Measurements from ENCODE around the gene PCDHGA5. TPM values are rescaled to one million over a fixed set of nuclear protein-coding genes. Genes with fewer than 3 reads are reported as not detected.

Gene PCDHGA5
- total RNA-seq, 4 donors from 2014 or later, result 2.7 to 5.8 (median 3.3) TPM

DNA sequence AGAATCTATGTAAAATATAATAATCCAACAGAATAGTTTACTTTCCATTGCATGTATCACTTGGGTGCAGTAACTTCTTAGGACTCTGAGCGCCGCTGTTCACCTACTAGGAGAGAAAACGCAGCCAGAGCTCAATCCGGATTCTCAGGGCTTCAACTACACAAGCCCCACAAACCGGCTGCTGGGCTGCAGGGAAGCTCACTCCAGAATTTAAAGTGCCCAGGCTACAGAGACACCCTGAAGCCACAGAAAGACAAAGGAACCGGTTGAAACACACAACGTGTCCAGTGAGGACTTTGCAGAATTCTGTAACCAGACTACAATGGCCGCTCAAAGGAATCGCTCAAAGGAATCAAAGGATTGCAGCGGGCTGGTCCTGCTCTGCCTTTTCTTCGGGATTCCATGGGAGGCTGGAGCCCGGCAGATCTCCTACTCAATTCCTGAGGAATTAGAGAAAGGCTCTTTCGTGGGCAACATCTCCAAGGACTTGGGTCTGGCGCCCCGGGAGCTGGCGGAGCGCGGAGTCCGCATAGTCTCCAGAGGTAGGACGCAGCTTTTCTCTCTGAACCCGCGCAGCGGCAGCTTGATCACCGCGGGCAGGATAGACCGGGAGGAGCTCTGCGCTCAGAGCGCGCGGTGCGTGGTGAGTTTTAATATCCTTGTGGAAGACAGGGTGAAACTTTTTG, 49.0 kb downstream of the PCDHGA5 start, which contains the start of gene PCDHGA10:
TSS of gene PCDHGA10 (plus strand) at position 134 of the 686 bp plus-strand sequence. CDS start at position 323, 189 bp downstream.
- TF ChIP-seq, protein P1, sequence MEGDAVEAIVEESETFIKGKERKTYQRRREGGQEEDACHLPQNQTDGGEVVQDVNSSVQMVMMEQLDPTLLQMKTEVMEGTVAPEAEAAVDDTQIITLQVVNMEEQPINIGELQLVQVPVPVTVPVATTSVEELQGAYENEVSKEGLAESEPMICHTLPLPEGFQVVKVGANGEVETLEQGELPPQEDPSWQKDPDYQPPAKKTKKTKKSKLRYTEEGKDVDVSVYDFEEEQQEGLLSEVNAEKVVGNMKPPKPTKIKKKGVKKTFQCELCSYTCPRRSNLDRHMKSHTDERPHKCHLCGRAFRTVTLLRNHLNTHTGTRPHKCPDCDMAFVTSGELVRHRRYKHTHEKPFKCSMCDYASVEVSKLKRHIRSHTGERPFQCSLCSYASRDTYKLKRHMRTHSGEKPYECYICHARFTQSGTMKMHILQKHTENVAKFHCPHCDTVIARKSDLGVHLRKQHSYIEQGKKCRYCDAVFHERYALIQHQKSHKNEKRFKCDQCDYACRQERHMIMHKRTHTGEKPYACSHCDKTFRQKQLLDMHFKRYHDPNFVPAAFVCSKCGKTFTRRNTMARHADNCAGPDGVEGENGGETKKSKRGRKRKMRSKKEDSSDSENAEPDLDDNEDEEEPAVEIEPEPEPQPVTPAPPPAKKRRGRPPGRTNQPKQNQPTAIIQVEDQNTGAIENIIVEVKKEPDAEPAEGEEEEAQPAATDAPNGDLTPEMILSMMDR (IDR thresholded peaks at IDR 0.05; ENCODE audit: low read depth), result no peak

DNA sequence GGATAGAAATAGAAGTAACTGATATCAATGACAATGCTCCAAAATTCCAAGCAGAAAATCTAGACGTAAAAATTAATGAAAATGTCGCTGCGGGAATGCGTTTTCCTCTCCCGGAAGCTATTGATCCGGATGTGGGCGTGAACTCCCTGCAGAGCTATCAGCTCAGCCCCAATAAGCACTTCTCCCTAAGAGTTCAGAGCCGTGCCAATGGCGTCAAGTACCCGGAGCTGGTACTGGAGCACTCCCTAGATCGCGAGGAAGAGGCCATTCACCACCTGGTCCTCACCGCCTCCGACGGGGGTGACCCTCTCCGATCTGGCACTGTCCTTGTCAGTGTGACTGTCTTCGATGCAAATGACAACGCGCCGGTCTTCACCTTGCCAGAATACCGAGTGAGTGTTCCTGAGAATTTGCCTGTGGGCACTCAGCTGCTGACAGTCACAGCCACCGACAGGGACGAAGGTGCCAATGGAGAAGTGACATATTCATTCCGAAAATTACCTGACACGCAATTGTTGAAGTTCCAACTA, 49.6 kb downstream of the PCDHGA5 start:
- TF ChIP-seq, protein P1 (IDR thresholded peaks at IDR 0.05; ENCODE audit: low read depth), result no peak

Other genes starting within 250 kb of the PCDHGA5 start
- 1 to 10 TPM; 2.0 to 7.0 (median 4.1) TPM for gene PCDHB4, start 242.3 kb upstream of the PCDHGA5 start, total RNA-seq
- 1 to 10 TPM in 2 of 4 donors, under 1 TPM in 2; 0.33 to 3.4 (median 1.6) TPM for gene PCDHB5, start 229.0 kb upstream of the PCDHGA5 start, total RNA-seq
- gene PCDHB6, start 214.1 kb upstream of the PCDHGA5 start, total RNA-seq, result 1 to 10 TPM in 1 of 4 donors, under 1 TPM in 2, not detected in 1; 0.85 to 1.3 (median 0.94) TPM
- gene PCDHB7, start 191.5 kb upstream of the PCDHGA5 start, total RNA-seq, result 1 to 10 TPM in 3 of 4 donors, under 1 TPM in 1; 0.49 to 1.5 (median 1.3) TPM
- gene PCDHB8, start 186.4 kb upstream of the PCDHGA5 start, total RNA-seq, result 1 to 10 TPM in 1 of 4 donors, under 1 TPM in 3; 0.38 to 1.1 (median 0.67) TPM
- gene PCDHB16, start 181.8 kb upstream of the PCDHGA5 start, total RNA-seq, result 1 to 10 TPM; 2.2 to 4.9 (median 2.7) TPM
- gene PCDHB9, start 177.0 kb upstream of the PCDHGA5 start, total RNA-seq, result 1 to 10 TPM; 1.0 to 2.4 (median 2.1) TPM
- gene PCDHB10, start 171.8 kb upstream of the PCDHGA5 start, total RNA-seq, result 1 to 10 TPM; 2.4 to 4.7 (median 2.4) TPM
- gene PCDHB11, start 164.5 kb upstream of the PCDHGA5 start, total RNA-seq, result 1 to 10 TPM; 1.4 to 3.5 (median 2.1) TPM
- 1 to 10 TPM; 1.0 to 3.1 (median 2.3) TPM for gene PCDHB12, start 155.4 kb upstream of the PCDHGA5 start, total RNA-seq
- 1 to 10 TPM; 1.9 to 3.8 (median 2.8) TPM for gene PCDHB13, start 150.2 kb upstream of the PCDHGA5 start, total RNA-seq
- 1 to 10 TPM; 1.8 to 3.8 (median 2.1) TPM for gene PCDHB14, start 140.8 kb upstream of the PCDHGA5 start, total RNA-seq
- gene PCDHB15, start 118.8 kb upstream of the PCDHGA5 start, total RNA-seq, result 1 to 10 TPM in 2 of 4 donors, under 1 TPM in 2; 0.34 to 1.9 (median 0.96) TPM
- 1 to 10 TPM in 2 of 4 donors, under 1 TPM in 2; 0.85 to 2.3 (median 1.0) TPM for gene SLC25A2, start 60.1 kb upstream of the PCDHGA5 start, total RNA-seq
- gene TAF7, start 43.4 kb upstream of the PCDHGA5 start, total RNA-seq, result 10 to 100 TPM; 41.1 to 77.9 (median 50.1) TPM
- under 1 TPM; under 0.01 to 0.38 (median 0.33) TPM for gene PCDHGA1, start 33.6 kb upstream of the PCDHGA5 start, total RNA-seq
- gene PCDHGA2, start 25.4 kb upstream of the PCDHGA5 start, total RNA-seq, result 1 to 10 TPM; 2.3 to 6.5 (median 2.6) TPM
- gene PCDHGA3, start 20.3 kb upstream of the PCDHGA5 start, total RNA-seq, result 1 to 10 TPM; 1.8 to 3.6 (median 2.4) TPM
- 1 to 10 TPM in 3 of 4 donors, under 1 TPM in 1; 0.75 to 2.3 (median 1.5) TPM for gene PCDHGB1, start 14.1 kb upstream of the PCDHGA5 start, total RNA-seq
- 1 to 10 TPM; 2.7 to 4.0 (median 3.5) TPM for gene PCDHGA4, start 9.1 kb upstream of the PCDHGA5 start, total RNA-seq
- 1 to 10 TPM; 2.1 to 5.3 (median 3.8) TPM for gene PCDHGB2, start 4.2 kb upstream of the PCDHGA5 start, total RNA-seq
- gene PCDHGB3, start 6.1 kb downstream of the PCDHGA5 start, total RNA-seq, result 1 to 10 TPM; 1.5 to 4.4 (median 1.9) TPM
- 1 to 10 TPM; 3.1 to 6.2 (median 3.4) TPM for gene PCDHGA6, start 9.7 kb downstream of the PCDHGA5 start, total RNA-seq
- gene PCDHGA7, start 18.6 kb downstream of the PCDHGA5 start, total RNA-seq, result 1 to 10 TPM; 1.8 to 5.1 (median 3.7) TPM
- 1 to 10 TPM; 2.3 to 4.1 (median 3.1) TPM for gene PCDHGB4, start 23.5 kb downstream of the PCDHGA5 start, total RNA-seq
- gene PCDHGA8, start 28.5 kb downstream of the PCDHGA5 start, total RNA-seq, result 1 to 10 TPM; 1.5 to 2.8 (median 1.5) TPM
- gene PCDHGB5, start 33.8 kb downstream of the PCDHGA5 start, total RNA-seq, result 1 to 10 TPM; 5.3 to 7.0 (median 6.7) TPM
- 1 to 10 TPM; 4.1 to 8.3 (median 5.6) TPM for gene PCDHGA9, start 38.6 kb downstream of the PCDHGA5 start, total RNA-seq
- gene PCDHGB6, start 43.9 kb downstream of the PCDHGA5 start, total RNA-seq, result 1 to 10 TPM; 4.6 to 7.7 (median 5.8) TPM
- 1 to 10 TPM; 4.4 to 6.0 (median 4.6) TPM for gene PCDHGA10, start 48.8 kb downstream of the PCDHGA5 start, total RNA-seq
- 10 to 100 TPM in 1 of 4 donors, 1 to 10 TPM in 3; 7.2 to 10.4 (median 8.2) TPM for gene PCDHGB7, start 53.5 kb downstream of the PCDHGA5 start, total RNA-seq
- 1 to 10 TPM; 3.4 to 6.2 (median 4.2) TPM for gene PCDHGA11, start 56.9 kb downstream of the PCDHGA5 start, total RNA-seq
- gene PCDHGA12, start 66.3 kb downstream of the PCDHGA5 start, total RNA-seq, result 1 to 10 TPM; 3.8 to 9.2 (median 5.7) TPM
- gene PCDHGC3, start 111.8 kb downstream of the PCDHGA5 start, total RNA-seq, result 10 to 100 TPM; 16.5 to 35.4 (median 30.4) TPM
- gene PCDHGC4, start 120.9 kb downstream of the PCDHGA5 start, total RNA-seq, result 10 to 100 TPM in 1 of 4 donors, 1 to 10 TPM in 3; 1.0 to 10.9 (median 1.9) TPM
- 1 to 10 TPM in 2 of 4 donors, under 1 TPM in 2; 0.82 to 1.8 (median 1.2) TPM for gene PCDHGC5, start 124.9 kb downstream of the PCDHGA5 start, total RNA-seq